SK-N-MC (cell line): ENCODE data around the gene MLC1.
"Not testable (repeated sequence)": the region's sequence is repeated elsewhere in the genome, so short reads cannot be mapped to it uniquely, and the experiment has no call there.

Source experiments
- EZH2 ChIP-seq: fragments of 200-600 bp; sonication (generic); IDR thresholded peaks from one replicate; pipeline ENCODE4 v1.6.1; 2017; ENCODE audit warnings: antibody characterized with exemption
- FOXP2 ChIP-seq: optimal IDR thresholded peaks from 2 replicates; pipeline ENCODE3; 2011; ENCODE audit warnings: mild to moderate bottlenecking, moderate library complexity; ENCODE audit not compliant: insufficient read depth; ENCODE audit errors: extremely low read length, control extremely low read depth
- POLR2AphosphoS5 ChIP-seq: IDR thresholded peaks from 2 replicates; pipeline ENCODE4 v1.6.1; 2012; ENCODE audit warnings: mild to moderate bottlenecking, low read depth, low read length, borderline replicate concordance

DNA sequence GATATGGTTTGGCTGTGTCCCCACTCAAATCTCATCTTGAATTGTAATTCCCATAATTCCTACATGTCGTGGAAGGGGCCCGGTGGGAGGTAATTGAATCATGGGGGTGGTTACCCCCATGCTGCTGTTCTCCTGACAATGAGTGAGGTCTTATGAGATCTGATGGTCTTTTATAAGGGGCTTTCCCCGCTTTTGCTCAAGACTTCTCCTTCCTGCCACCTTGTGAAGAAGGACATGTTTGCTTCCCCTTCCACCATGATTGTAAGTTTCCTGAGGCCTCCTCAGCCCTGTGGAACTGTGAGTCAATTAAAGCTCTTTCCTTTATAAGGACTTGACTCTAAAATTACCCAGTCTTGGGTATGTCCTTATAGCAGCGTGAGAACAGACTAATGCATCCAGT is 1.7 kb upstream of the MLC1 start:
- not testable (repeated sequence) for TF ChIP-seq EZH2, POLR2AphosphoS5, FOXP2
